ENCODE results near the gene NOD2.

DNA sequence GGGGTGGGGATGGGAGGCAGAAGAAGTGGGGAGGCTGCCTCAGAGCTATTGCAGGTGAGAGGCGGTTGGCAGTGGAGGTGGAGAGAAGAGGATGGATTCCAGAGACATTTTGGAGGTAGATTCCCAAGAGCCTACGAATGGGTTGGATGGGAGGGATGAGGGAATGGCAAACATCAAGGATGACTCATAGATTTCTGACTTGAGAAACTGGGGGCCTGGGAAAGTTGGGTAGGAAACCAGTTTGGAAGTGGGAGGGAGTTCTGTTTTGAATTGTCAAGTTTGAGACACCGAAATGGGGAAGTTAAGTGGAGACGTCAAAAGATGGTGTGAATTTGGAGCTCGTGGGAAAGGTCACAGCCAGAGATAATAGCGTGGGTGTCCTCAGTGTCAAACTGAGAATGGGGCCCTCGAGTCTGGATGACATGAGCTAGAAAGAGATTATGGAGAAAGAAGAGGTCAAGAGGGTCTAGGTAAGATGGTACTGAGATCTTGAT lies 42.3 kb downstream of the NOD2 start:
- TF ChIP-seq EZH2 (IDR thresholded peaks at IDR 0.05; ENCODE audit: borderline replicate concordance, low read length): no peak
- no peak for TF ChIP-seq CTCF (conservative IDR thresholded peaks at IDR 0.05 in 1 of 2, IDR thresholded peaks at IDR 0.05 in 1 of 2; ENCODE audit: extremely low read depth in 1 of 2, insufficient read depth in 1 of 2, low read depth in 1 of 2, low read length in 2 of 2)

All from mammary epithelial cell (primary cell).